Kidney epithelial cell (primary cell): Measurements from ENCODE around the gene TOP2A. TPM values are rescaled to one million over a fixed set of nuclear protein-coding genes. Genes with fewer than 3 reads are reported as not detected.

ENCODE experiments used
- DNase-seq: peaks from one replicate; pipeline ENCODE4 v3.0.0-alpha.2; 2010; ENCODE audit warnings: low read depth
- H3K27me3 ChIP-seq: 2 replicates; pipeline ENCODE4 v1.6.0; 2011; ENCODE audit warnings: low read length; ENCODE audit not compliant: control insufficient read depth, insufficient read depth
- H3K36me3 ChIP-seq: 2 replicates; pipeline ENCODE4 v1.5.1; 2011; ENCODE audit warnings: low read length; ENCODE audit not compliant: control insufficient read depth, insufficient read depth
- H3K4me3 ChIP-seq: 2 replicates; pipeline ENCODE4 v1.5.1; 2011; ENCODE audit warnings: low read depth, mild to moderate bottlenecking, control low read depth, low read length
- total RNA-seq: library from RNA; depleted of rRNA; stranded (reverse); fragments of >200 nt; gene quantifications from 2 replicates; pipeline ENCODE4 v1.2.3, GENCODE V29; 2015
- TF ChIP-seq, protein P1 (sequence below): IDR thresholded peaks from 2 replicates; pipeline ENCODE4 v1.5.1; 2011; ENCODE audit warnings: mild to moderate bottlenecking, moderate library complexity, low read length, control low read depth, inconsistent platforms; ENCODE audit not compliant: insufficient read depth, poor library complexity, severe bottlenecking

The TOP2A gene
- total RNA-seq, 1 donor from 2014 or later: 17.4 TPM

DNA sequence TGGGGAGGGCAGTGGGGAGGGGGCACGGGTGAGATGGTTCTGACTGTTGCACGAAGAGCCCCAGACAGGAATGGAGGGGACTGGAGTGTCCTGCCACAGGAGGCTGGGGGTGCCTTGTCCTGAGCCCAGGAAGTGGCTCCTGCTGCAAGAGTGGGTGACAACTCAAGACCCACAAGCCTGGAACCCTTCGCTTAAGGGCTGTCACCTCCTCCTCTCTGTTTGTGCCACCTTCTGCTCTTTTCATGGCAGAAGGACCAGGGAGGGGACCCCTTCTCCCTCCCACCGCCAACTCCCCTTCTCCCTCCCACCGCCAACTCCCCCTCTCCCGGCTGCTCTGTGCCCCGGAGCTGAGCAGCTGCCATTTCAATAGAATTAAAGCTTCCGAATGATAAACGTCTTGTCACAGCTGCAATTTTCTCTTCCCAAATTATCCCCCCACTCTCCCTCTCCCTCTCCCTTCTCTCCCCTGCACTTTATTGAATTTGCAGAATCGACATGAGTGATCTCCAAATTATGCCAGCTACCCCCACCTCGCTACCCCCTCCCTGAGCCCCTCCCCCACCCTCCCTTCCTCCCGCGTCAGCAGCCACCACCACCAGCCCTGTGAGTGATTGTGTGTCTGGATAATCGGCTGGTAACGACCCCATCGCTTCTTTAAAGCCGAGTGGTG, 66.9 kb downstream of the TOP2A start:
- no peak for DNase-seq

DNA sequence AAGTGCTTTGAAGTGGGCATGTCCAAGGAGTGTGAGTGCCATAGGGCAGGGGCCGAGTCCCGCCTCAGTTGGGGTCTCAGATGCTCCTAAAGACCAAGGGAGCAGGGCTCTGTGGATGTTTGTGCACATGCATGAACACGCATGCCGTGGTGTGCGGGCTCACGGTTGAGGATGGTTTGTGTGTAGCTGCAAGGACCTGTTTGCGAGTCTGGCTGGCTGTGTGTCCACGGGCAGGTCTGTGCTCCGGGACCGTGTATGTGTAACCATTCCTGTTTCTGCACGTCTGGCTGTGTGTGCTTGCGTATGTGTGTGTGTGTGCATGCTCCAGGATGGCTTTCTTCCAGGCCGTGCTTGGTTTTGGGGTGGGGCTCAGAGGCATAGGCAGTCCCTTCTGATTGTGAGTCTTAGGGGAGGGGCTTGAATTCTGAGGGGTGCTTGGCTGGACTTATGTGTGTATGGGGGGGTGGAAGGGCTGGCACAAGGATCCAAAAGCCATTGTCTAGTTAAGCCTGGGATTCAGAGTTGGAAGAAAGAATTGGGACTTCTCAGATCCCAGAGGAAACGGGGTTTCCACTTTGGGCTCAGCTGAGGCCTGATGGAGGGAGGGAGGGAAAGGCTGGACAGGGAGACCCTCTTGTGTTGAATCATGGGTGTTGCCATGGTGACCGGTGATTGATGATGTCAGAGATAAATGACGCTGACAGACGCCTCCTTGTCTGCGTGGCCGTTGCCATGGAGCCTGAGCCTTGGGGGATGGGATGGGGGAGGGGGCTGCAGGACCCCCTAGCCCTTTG, 67.6 kb downstream of the TOP2A start:
- peaks cover 2% of the 10 kb centered on the region for H3K36me3 ChIP-seq
- DNase-seq: no peak
- H3K27me3 ChIP-seq: no peaks in the 10 kb centered on the region
- TF ChIP-seq, protein P1, sequence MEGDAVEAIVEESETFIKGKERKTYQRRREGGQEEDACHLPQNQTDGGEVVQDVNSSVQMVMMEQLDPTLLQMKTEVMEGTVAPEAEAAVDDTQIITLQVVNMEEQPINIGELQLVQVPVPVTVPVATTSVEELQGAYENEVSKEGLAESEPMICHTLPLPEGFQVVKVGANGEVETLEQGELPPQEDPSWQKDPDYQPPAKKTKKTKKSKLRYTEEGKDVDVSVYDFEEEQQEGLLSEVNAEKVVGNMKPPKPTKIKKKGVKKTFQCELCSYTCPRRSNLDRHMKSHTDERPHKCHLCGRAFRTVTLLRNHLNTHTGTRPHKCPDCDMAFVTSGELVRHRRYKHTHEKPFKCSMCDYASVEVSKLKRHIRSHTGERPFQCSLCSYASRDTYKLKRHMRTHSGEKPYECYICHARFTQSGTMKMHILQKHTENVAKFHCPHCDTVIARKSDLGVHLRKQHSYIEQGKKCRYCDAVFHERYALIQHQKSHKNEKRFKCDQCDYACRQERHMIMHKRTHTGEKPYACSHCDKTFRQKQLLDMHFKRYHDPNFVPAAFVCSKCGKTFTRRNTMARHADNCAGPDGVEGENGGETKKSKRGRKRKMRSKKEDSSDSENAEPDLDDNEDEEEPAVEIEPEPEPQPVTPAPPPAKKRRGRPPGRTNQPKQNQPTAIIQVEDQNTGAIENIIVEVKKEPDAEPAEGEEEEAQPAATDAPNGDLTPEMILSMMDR: no peak
- H3K4me3 ChIP-seq: no peak overlapping the region

More for the DNA sequence above, 66.9 kb downstream of the TOP2A start:
- TF ChIP-seq, protein P1: no peak
- H3K27me3 ChIP-seq: no peaks in the 10 kb centered on the region
- peaks cover 4% of the 10 kb centered on the region for H3K36me3 ChIP-seq
- no peak overlapping the region for H3K4me3 ChIP-seq

DNA sequence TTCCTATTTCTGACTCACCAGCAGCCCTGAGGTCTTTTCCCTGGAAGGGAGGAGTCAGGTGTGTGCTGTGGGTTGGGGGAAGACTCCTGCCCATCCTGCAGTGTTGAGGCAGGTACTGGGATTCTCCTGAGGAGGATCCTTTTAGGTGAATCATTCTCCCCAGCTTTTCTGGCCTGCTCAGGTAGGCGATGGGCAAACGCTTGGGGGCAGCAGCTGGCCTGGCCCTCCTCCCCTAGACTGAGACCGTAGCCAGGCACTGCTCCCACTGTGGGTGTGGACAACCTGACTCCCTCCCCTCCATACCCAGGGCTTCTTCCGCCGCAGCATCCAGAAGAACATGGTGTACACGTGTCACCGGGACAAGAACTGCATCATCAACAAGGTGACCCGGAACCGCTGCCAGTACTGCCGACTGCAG, 68.2 kb downstream of the TOP2A start:
- no peaks in the 10 kb centered on the region for H3K27me3 ChIP-seq
- TF ChIP-seq, protein P1: no peak
- DNase-seq: no peak
- H3K4me3 ChIP-seq: no peak overlapping the region
- peaks cover 2% of the 10 kb centered on the region for H3K36me3 ChIP-seq

DNA sequence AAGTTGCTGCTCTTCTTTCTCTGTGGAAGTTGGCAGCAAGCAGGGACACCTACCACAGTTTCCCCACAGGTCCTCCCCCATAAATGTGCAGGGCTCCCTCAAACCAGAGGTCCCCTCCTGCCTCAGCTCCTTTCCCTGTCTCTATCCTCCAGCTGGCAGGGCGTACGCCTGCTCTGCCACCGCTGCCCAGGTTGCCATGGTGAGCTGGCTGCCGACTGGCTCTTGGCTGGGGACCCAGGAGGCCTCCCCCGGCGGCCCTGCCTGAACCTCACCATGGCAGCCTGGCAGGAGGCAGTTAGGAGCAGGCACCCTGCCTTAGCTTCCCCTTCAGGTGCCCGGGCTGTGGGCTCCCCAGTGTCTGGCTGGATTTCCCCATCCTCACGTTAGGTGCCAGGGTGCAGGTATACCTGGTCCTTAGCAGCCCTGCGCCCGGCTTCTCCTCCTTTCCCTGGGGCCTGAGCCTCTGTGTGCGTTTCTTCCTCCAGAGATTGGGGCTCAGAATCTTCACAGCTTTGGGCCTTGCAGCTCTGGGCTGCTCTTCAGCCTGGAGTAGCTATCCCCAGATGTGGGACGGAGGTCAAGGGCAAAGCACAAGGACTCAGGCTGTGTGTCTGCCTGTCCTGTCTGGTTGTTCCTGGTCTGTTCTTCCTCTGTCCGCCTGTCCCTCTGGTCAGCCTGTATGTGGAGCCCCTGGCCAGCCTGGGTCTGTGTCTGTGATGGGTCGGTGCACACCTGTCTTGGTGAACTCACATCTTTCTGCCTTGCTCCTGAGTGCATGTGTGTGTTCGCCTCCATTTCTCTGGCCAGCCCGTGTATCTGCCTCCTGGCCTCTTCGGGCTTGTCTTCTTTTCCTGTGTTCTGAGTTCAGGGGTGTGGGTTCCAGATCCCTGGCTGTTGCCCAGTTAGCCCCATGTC, 68.9 kb downstream of the TOP2A start:
- no peak for DNase-seq
- Histone ChIP-seq H3K27me3 (no peaks in the 10 kb centered on the region), H3K36me3 (peaks cover 2% of the 10 kb centered on the region), H3K4me3 (no peak overlapping the region)
- TF ChIP-seq, protein P1: no peak

DNA sequence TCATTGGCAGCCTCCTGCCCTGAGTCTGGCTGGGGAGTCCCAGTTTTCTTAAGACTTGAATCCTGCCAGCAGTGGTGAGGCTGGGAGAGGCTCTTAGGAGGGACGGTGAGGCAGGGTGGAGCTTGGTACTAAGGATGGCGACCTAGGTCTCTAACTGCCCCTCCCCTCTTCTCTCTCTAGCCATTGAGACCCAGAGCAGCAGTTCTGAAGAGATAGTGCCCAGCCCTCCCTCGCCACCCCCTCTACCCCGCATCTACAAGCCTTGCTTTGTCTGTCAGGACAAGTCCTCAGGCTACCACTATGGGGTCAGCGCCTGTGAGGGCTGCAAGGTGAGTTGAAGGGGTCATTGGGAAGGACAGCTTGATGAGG, 69.6 kb downstream of the TOP2A start:
- TF ChIP-seq, protein P1: no peak
- H3K4me3 ChIP-seq: no peak overlapping the region
- DNase-seq: no peak

More for the DNA sequence above, 69.6 kb downstream of the TOP2A start:
- Histone ChIP-seq H3K27me3 (no peaks in the 10 kb centered on the region), H3K36me3 (peaks cover 2% of the 10 kb centered on the region)
